HG02588 (cell line): ENCODE results near the gene NBEA.

ENCODE experiments used
- ATAC-seq: cut with Tn5 transposase; IDR thresholded peaks from one replicate; pipeline ENCODE4 v1.9.1; 2021; ENCODE audit warnings: mild to moderate bottlenecking, moderate library complexity; ENCODE audit not compliant: unreplicated experiment

NBEA gene

GRCh38 chr13:35162420-35162819 is 220.3 kb downstream of the NBEA start:
- ATAC-seq, result no peak

- peak; percentile 54 for ATAC-seq
Measured at GRCh38 chr13:35163674-35164073, 221.6 kb downstream of the NBEA start.

GRCh38 chr13:35164324-35164932 is 222.4 kb downstream of the NBEA start:
- peak; percentile 77 for ATAC-seq

- no peak for ATAC-seq
Measured at GRCh38 chr13:35165205-35165604, 223.1 kb downstream of the NBEA start.

GRCh38 chr13:35179494-35179893 is 237.4 kb downstream of the NBEA start:
- no peak for ATAC-seq

GRCh38 chr13:35179920-35180663 is 238.0 kb downstream of the NBEA start:
- no peak for ATAC-seq

- ATAC-seq, result no peak
Measured at GRCh38 chr13:35190241-35190640, 248.2 kb downstream of the NBEA start.

GRCh38 chr13:35191883-35192282 is 249.8 kb downstream of the NBEA start:
- ATAC-seq, result no peak

GRCh38 chr13:35198613-35199200 is 256.6 kb downstream of the NBEA start:
- no peak for ATAC-seq

GRCh38 chr13:35208587-35208986 is 266.5 kb downstream of the NBEA start:
- no peak for ATAC-seq

- no peak for ATAC-seq
Measured at GRCh38 chr13:35210261-35210660, 268.2 kb downstream of the NBEA start.

GRCh38 chr13:35211949-35212348 is 269.9 kb downstream of the NBEA start:
- no peak for ATAC-seq

- ATAC-seq, result no peak
Measured at GRCh38 chr13:35213911-35214310, 271.8 kb downstream of the NBEA start.

GRCh38 chr13:35216131-35216530 is 274.1 kb downstream of the NBEA start:
- ATAC-seq, result no peak

- no peak for ATAC-seq
Measured at GRCh38 chr13:35219021-35219420, 277.0 kb downstream of the NBEA start.

GRCh38 chr13:35225159-35225558 is 283.1 kb downstream of the NBEA start:
- ATAC-seq, result no peak

- ATAC-seq, result no peak
Measured at GRCh38 chr13:35225582-35225981, 283.5 kb downstream of the NBEA start.

- no peak for ATAC-seq
Measured at GRCh38 chr13:35228536-35228935, 286.5 kb downstream of the NBEA start.

GRCh38 chr13:35231426-35231825 is 289.4 kb downstream of the NBEA start:
- ATAC-seq, result no peak

- no peak for ATAC-seq
Measured at GRCh38 chr13:35238274-35238673, 296.2 kb downstream of the NBEA start.

- ATAC-seq, result no peak
Measured at GRCh38 chr13:35252536-35253205, 310.6 kb downstream of the NBEA start.

- no peak for ATAC-seq
Measured at GRCh38 chr13:35255241-35255640, 313.2 kb downstream of the NBEA start.
